DOHH2 (cell line): Measurements from ENCODE around the gene FCHSD2.
A peak's percentile ranks its signal among the peaks of the same experiment; 100 is the strongest.

Experiments
- H3F3A ChIP-seq: fragments of 200-600 bp; sonication (generic), shearing (Covaris generic); 2 replicates; pipeline ENCODE4 v1.6.0; 2016; ENCODE audit warnings: antibody characterized with exemption, mild to moderate bottlenecking; ENCODE audit not compliant: control insufficient read depth, insufficient read depth
- H3K27ac ChIP-seq: fragments of 200-600 bp; sonication (generic); 2 replicates; pipeline ENCODE4 v1.5.1; 2014; ENCODE audit warnings: low read depth, mild to moderate bottlenecking, low read length, moderate library complexity
- H3K27me3 ChIP-seq: fragments of 200-600 bp; sonication (generic); 2 replicates; pipeline ENCODE4 v1.6.1; 2014; ENCODE audit warnings: mild to moderate bottlenecking, low read length, mixed read lengths; ENCODE audit not compliant: control insufficient read depth
- H3K36me3 ChIP-seq: fragments of 200-600 bp; sonication (generic); 2 replicates; pipeline ENCODE4 v1.6.1; 2014; ENCODE audit warnings: mild to moderate bottlenecking, low read length, moderate library complexity, mixed read lengths; ENCODE audit not compliant: control insufficient read depth
- H3K4me1 ChIP-seq: fragments of 200-600 bp; sonication (generic); 2 replicates; pipeline ENCODE4 v1.6.1; 2014; ENCODE audit warnings: mild to moderate bottlenecking, low read length, mixed read lengths; ENCODE audit not compliant: control insufficient read depth
- H3K4me2 ChIP-seq: fragments of 200-600 bp; sonication (generic); 2 replicates; pipeline ENCODE4 v1.6.0; 2014; ENCODE audit warnings: mild to moderate bottlenecking, low read length, moderate library complexity
- H3K4me3 ChIP-seq: fragments of 200-600 bp; sonication (generic); 2 replicates; pipeline ENCODE4 v1.5.1; 2014; ENCODE audit warnings: mild to moderate bottlenecking, low read length, mixed read lengths
- H3K79me2 ChIP-seq: fragments of 200-600 bp; sonication (generic); 2 replicates; pipeline ENCODE4 v1.6.1; 2014; ENCODE audit warnings: mild to moderate bottlenecking, low read length, mixed read lengths; ENCODE audit not compliant: control insufficient read depth
- H3K9me2 ChIP-seq: fragments of 200-600 bp; sonication (generic); replicated peaks from 2 replicates; pipeline ENCODE4 v1.6.1; 2014; ENCODE audit warnings: mild to moderate bottlenecking, low read length, mixed read lengths; ENCODE audit not compliant: control insufficient read depth
- H3K9me3 ChIP-seq: fragments of 200-600 bp; sonication (generic); 2 replicates; pipeline ENCODE4 v1.6.1; 2014; ENCODE audit warnings: antibody characterized with exemption, low read length, mixed read lengths; ENCODE audit not compliant: control insufficient read depth, insufficient read depth
- H4K20me1 ChIP-seq: fragments of 200-600 bp; sonication (generic); 2 replicates; pipeline ENCODE4 v1.6.0; 2014; ENCODE audit warnings: low read depth, mild to moderate bottlenecking, antibody characterized with exemption, low read length, moderate library complexity; ENCODE audit not compliant: control insufficient read depth, insufficient read depth
- EZH2phosphoT487 ChIP-seq: fragments of 200-600 bp; sonication (generic); IDR thresholded peaks from 2 replicates; pipeline ENCODE4 v1.6.1; 2017; ENCODE audit warnings: borderline replicate concordance, mild to moderate bottlenecking, antibody characterized with exemption, low read length, moderate library complexity, mixed read lengths
- TF ChIP-seq, protein P1 (sequence below): fragments of 200-600 bp; sonication (generic); IDR thresholded peaks from one replicate; pipeline ENCODE4 v1.5.1; 2014; ENCODE audit warnings: antibody characterized with exemption, mild to moderate bottlenecking, low read depth, low read length; ENCODE audit not compliant: poor library complexity, severe bottlenecking

Gene FCHSD2

DNA sequence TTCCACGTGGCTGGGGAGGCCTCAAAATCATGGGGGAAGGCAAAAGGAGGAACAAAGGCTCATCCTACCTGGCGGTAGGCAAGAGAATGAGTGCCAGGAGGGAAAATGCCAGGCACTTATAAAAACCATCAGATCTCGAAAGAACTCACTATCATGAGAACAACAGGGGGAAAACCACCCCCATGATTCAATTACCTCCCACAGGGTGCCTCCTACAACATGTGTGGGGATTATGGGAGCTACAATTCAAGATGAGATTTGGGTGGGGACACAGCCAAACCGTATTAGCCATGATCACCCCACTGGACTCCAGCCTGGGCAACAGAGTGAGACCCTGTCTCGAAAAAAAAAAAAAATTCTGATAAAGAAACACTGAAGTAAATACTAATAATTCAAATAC is 87.1 kb downstream of the FCHSD2 start:
- peak overlapping the region; percentile 57 for H3K4me2 ChIP-seq
- H4K20me1 ChIP-seq: no peaks in the 10 kb centered on the region
- no peak for TF ChIP-seq EZH2phosphoT487
- H3K9me3 ChIP-seq: no peaks in the 10 kb centered on the region
- peak overlapping the region; percentile 1; the same call in 1 of the 2 replicates for H3K4me3 ChIP-seq
- H3K4me1 ChIP-seq: peaks cover 96% of the 10 kb centered on the region
- H3K27ac ChIP-seq: peak overlapping the region; percentile 91
- peaks cover 41% of the 10 kb centered on the region for H3F3A ChIP-seq
- H3K79me2 ChIP-seq: peaks cover 97% of the 10 kb centered on the region
- H3K36me3 ChIP-seq: peaks cover 42% of the 10 kb centered on the region
- H3K9me2 ChIP-seq: no peaks in the 10 kb centered on the region
- no peaks in the 10 kb centered on the region for H3K27me3 ChIP-seq

DNA sequence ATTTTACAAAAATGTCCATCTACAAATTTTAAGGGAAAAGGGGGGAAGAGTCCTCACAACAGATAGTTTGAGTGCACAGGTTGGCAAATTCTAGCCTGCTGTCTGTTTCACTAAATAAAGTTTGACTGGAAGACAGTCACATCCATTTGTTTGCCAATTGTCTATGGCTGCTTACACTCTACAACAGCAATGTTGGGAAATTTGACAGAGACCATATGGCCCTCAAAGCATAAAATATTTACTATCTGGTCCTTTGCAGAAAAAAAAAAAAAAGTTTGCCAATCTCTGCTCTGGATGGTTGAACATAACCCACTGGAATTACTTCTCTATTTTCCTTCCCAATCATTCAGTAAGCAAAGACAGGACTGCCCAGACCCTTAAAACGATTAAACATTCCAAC is 88.2 kb downstream of the FCHSD2 start:
- peaks cover 39% of the 10 kb centered on the region for H3K36me3 ChIP-seq
- H4K20me1 ChIP-seq: no peaks in the 10 kb centered on the region
- peaks cover 94% of the 10 kb centered on the region for H3K79me2 ChIP-seq
- peaks cover 96% of the 10 kb centered on the region for H3K4me1 ChIP-seq
- no peaks in the 10 kb centered on the region for H3K9me2 ChIP-seq
- H3K4me2 ChIP-seq: peak overlapping the region; percentile 57
- peaks cover 47% of the 10 kb centered on the region for H3F3A ChIP-seq
- H3K27ac ChIP-seq: peak overlapping the region; percentile 91
- H3K4me3 ChIP-seq: no peak overlapping the region
- TF ChIP-seq, protein P1, sequence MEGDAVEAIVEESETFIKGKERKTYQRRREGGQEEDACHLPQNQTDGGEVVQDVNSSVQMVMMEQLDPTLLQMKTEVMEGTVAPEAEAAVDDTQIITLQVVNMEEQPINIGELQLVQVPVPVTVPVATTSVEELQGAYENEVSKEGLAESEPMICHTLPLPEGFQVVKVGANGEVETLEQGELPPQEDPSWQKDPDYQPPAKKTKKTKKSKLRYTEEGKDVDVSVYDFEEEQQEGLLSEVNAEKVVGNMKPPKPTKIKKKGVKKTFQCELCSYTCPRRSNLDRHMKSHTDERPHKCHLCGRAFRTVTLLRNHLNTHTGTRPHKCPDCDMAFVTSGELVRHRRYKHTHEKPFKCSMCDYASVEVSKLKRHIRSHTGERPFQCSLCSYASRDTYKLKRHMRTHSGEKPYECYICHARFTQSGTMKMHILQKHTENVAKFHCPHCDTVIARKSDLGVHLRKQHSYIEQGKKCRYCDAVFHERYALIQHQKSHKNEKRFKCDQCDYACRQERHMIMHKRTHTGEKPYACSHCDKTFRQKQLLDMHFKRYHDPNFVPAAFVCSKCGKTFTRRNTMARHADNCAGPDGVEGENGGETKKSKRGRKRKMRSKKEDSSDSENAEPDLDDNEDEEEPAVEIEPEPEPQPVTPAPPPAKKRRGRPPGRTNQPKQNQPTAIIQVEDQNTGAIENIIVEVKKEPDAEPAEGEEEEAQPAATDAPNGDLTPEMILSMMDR: no peak
- no peak for TF ChIP-seq EZH2phosphoT487
- H3K9me3 ChIP-seq: no peaks in the 10 kb centered on the region
- no peaks in the 10 kb centered on the region for H3K27me3 ChIP-seq

DNA sequence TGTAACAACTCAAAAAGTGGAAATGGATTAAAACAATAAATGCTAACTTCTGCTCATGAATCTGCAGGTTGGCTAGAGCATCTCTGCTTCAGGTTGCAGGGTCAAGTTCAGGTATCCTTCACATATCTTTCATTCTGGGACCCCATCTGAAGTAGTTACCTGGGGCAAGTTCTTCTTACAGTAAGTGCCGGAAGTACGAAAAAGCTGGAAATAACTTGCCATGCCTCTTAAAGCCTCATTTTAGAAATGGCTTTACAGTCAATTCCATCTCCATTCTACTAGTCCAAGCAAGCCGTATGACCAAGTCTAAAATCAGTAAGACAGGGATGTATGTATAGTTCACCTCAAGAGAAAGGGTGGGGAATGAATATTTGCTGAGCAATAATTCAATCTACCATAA is 93.7 kb downstream of the FCHSD2 start:
- Histone ChIP-seq H4K20me1 (no peaks in the 10 kb centered on the region), H3K4me3 (peak overlapping the region; percentile 58), H3K4me2 (peak overlapping the region; percentile 75), H3K9me2 (no peaks in the 10 kb centered on the region), H3F3A (peaks cover 44% of the 10 kb centered on the region), H3K36me3 (peaks cover 37% of the 10 kb centered on the region), H3K27me3 (no peaks in the 10 kb centered on the region), H3K4me1 (peaks cover 77% of the 10 kb centered on the region), H3K79me2 (peaks cover 80% of the 10 kb centered on the region), H3K9me3 (no peaks in the 10 kb centered on the region), H3K27ac (peak overlapping the region; percentile 91)
- TF ChIP-seq, protein P1: no peak
- no peak for TF ChIP-seq EZH2phosphoT487

DNA sequence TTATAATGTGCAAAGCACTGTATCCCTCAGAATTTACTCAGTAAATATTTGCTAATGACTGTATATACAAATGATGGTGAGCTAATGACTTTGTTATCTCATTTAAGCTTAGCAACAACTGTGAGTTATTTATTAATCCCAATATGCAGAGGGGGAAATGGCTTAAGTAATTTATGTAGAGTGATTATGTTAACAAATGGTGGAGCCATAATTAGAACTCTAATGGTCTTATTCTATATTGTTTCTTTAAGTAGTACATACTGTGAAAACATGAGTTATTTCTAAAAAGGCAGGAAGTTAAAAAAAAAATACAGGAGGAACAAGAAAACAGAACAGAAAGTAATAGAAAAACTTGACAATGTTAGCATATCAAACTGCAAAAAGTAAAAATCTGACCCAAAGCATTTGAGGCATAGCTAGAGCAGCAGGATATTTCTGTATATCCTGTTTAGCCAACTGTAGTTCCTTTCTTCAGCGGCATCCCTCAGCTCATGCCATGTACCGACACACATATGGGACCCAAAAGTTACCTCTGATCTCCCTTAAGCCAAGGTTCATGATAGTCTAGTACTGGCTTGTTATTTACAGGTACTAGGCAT is 94.2 kb downstream of the FCHSD2 start:
- no peaks in the 10 kb centered on the region for H3K27me3 ChIP-seq
- peak overlapping the region; percentile 75 for H3K4me2 ChIP-seq
- peaks cover 71% of the 10 kb centered on the region for H3K4me1 ChIP-seq
- peaks cover 42% of the 10 kb centered on the region for H3F3A ChIP-seq
- TF ChIP-seq EZH2phosphoT487: no peak
- TF ChIP-seq, protein P1: no peak
- H3K79me2 ChIP-seq: peaks cover 80% of the 10 kb centered on the region
- H3K36me3 ChIP-seq: peaks cover 43% of the 10 kb centered on the region
- no peaks in the 10 kb centered on the region for H3K9me3 ChIP-seq
- peak overlapping the region; percentile 58 for H3K4me3 ChIP-seq
- no peaks in the 10 kb centered on the region for H4K20me1 ChIP-seq
- H3K9me2 ChIP-seq: no peaks in the 10 kb centered on the region
- peak overlapping the region; percentile 91 for H3K27ac ChIP-seq
